GM18499 (cell line): ENCODE data around the gene TXNRD2.

ENCODE experiments used
- ATAC-seq: cut with Tn5 transposase; IDR thresholded peaks from one replicate; pipeline ENCODE4 v1.9.1; 2021; ENCODE audit warnings: moderate number of reproducible peaks; ENCODE audit not compliant: insufficient read depth, unreplicated experiment

Gene TXNRD2

GRCh38 chr22:19969141-19969928, 27.7 kb upstream of the TXNRD2 start:
- ATAC-seq, result no peak

- ATAC-seq, result no peak
Measured at GRCh38 chr22:19968450-19968891, 26.9 kb upstream of the TXNRD2 start.

- ATAC-seq, result no peak
Measured at GRCh38 chr22:19967850-19968449, 26.3 kb upstream of the TXNRD2 start.

- ATAC-seq, result no peak
Measured at GRCh38 chr22:19966908-19967750, 25.5 kb upstream of the TXNRD2 start.

- ATAC-seq, result no peak
Measured at GRCh38 chr22:19965771-19966709, 24.4 kb upstream of the TXNRD2 start.

GRCh38 chr22:19964701-19965386, 23.2 kb upstream of the TXNRD2 start:
- no peak for ATAC-seq

GRCh38 chr22:19963863-19964642, 22.4 kb upstream of the TXNRD2 start:
- no peak for ATAC-seq

GRCh38 chr22:19962909-19963806, 21.5 kb upstream of the TXNRD2 start:
- no peak for ATAC-seq

- ATAC-seq, result no peak
Measured at GRCh38 chr22:19962246-19962908, 20.8 kb upstream of the TXNRD2 start.

- no peak for ATAC-seq
Measured at GRCh38 chr22:19961868-19962245, 20.2 kb upstream of the TXNRD2 start.

GRCh38 chr22:19961201-19961580, 19.6 kb upstream of the TXNRD2 start:
- ATAC-seq, result no peak

- ATAC-seq, result no peak
Measured at GRCh38 chr22:19960491-19961200, 19.0 kb upstream of the TXNRD2 start.

GRCh38 chr22:19959587-19960490, 18.2 kb upstream of the TXNRD2 start:
- no peak for ATAC-seq

- ATAC-seq, result no peak
Measured at GRCh38 chr22:19959043-19959586, 17.5 kb upstream of the TXNRD2 start.
